H9 (cell line): ENCODE data around the gene PAGE3. TPM values are rescaled to one million over a fixed set of nuclear protein-coding genes. Genes with fewer than 3 reads are reported as not detected.

Experiments used
- DNase-seq: peaks from one replicate; pipeline ENCODE4 v3.0.0-alpha.2; 2017
- H2AFZ ChIP-seq: one replicate; pipeline ENCODE4 v1.6.1; 2013; ENCODE audit warnings: mild to moderate bottlenecking, low read length, control low read depth, moderate library complexity
- H2AK5ac ChIP-seq: 2 replicates; pipeline ENCODE4 v1.6.1; 2013; ENCODE audit warnings: low read length, control low read depth, mixed read lengths; ENCODE audit not compliant: insufficient read length
- H2BK120ac ChIP-seq: one replicate; pipeline ENCODE4 v1.6.1; 2013; ENCODE audit warnings: low read depth, mild to moderate bottlenecking, low read length, control low read depth, inconsistent platforms; ENCODE audit not compliant: poor library complexity, severe bottlenecking
- H2BK12ac ChIP-seq: 2 replicates; pipeline ENCODE4 v1.6.1; 2013; ENCODE audit warnings: low read length, control low read depth, mixed read lengths, low read depth; ENCODE audit not compliant: insufficient read length
- H2BK15ac ChIP-seq: 2 replicates; pipeline ENCODE4 v1.6.1; 2013; ENCODE audit warnings: low read depth, low read length, control low read depth
- H2BK20ac ChIP-seq: one replicate; pipeline ENCODE4 v1.6.1; 2013; ENCODE audit warnings: low read depth, mild to moderate bottlenecking, low read length, control low read depth, inconsistent platforms; ENCODE audit not compliant: poor library complexity, severe bottlenecking
- H2BK5ac ChIP-seq: 2 replicates; pipeline ENCODE4 v1.6.1; 2013; ENCODE audit warnings: low read length, control low read depth, mixed read lengths; ENCODE audit not compliant: insufficient read length
- H3K14ac ChIP-seq: 2 replicates; pipeline ENCODE4 v1.6.1; 2013; ENCODE audit warnings: low read length, control low read depth; ENCODE audit not compliant: insufficient read depth
- H3K18ac ChIP-seq: 2 replicates; pipeline ENCODE4 v1.6.1; 2013; ENCODE audit warnings: low read depth, mild to moderate bottlenecking, mixed read lengths, low read length, control low read depth; ENCODE audit not compliant: insufficient read length
- H3K23ac ChIP-seq: 2 replicates; pipeline ENCODE4 v1.6.1; 2013; ENCODE audit warnings: low read length, control low read depth, mixed read lengths, low read depth; ENCODE audit not compliant: insufficient read length
- H3K23me2 ChIP-seq: 2 replicates; pipeline ENCODE4 v1.6.1; 2013; ENCODE audit warnings: low read depth, mild to moderate bottlenecking, mixed read lengths, low read length, control low read depth; ENCODE audit not compliant: insufficient read length, poor library complexity, severe bottlenecking
- H3K27ac ChIP-seq: 2 replicates; pipeline ENCODE4 v1.5.1; 2013; ENCODE audit warnings: low read length, control low read depth, mixed read lengths, low read depth; ENCODE audit not compliant: insufficient read length
- H3K27me3 ChIP-seq: 2 replicates; pipeline ENCODE4 v1.6.1; 2013; ENCODE audit warnings: low read length, control low read depth, inconsistent platforms; ENCODE audit not compliant: insufficient read depth
- H3K4ac ChIP-seq: 2 replicates; pipeline ENCODE4 v1.6.1; 2013; ENCODE audit warnings: low read depth, mild to moderate bottlenecking, control low read depth, inconsistent platforms, low read length, moderate library complexity
- H3K4me1 ChIP-seq: 2 replicates; pipeline ENCODE4 v1.6.1; 2013; ENCODE audit warnings: low read length, control low read depth, inconsistent platforms; ENCODE audit not compliant: insufficient read depth
- H3K4me2 ChIP-seq: 2 replicates; pipeline ENCODE4 v1.6.1; 2013; ENCODE audit warnings: low read length, control low read depth, mixed read lengths; ENCODE audit not compliant: insufficient read length, insufficient read depth
- H3K56ac ChIP-seq: 2 replicates; pipeline ENCODE4 v1.6.1; 2013; ENCODE audit warnings: low read depth, mild to moderate bottlenecking, mixed read lengths, low read length, control low read depth; ENCODE audit not compliant: insufficient read length
- H3K79me1 ChIP-seq: 2 replicates; pipeline ENCODE4 v1.6.1; 2013; ENCODE audit warnings: low read depth, mild to moderate bottlenecking, moderate library complexity, low read length, control low read depth, inconsistent platforms; ENCODE audit not compliant: insufficient read depth, poor library complexity, severe bottlenecking
- H3K79me2 ChIP-seq: 2 replicates; pipeline ENCODE4 v1.6.1; 2013; ENCODE audit warnings: low read length, control low read depth, inconsistent platforms; ENCODE audit not compliant: insufficient read depth
- H3K9ac ChIP-seq: 2 replicates; pipeline ENCODE4 v1.6.1; 2013; ENCODE audit warnings: low read length, control low read depth, mixed read lengths; ENCODE audit not compliant: insufficient read length; ENCODE audit errors: extremely low read depth
- H3K9me3 ChIP-seq: one replicate; pipeline ENCODE4 v1.6.1; 2013; ENCODE audit warnings: low read depth, low read length, inconsistent platforms; ENCODE audit not compliant: control insufficient read depth
- H3T11ph ChIP-seq: one replicate; pipeline ENCODE4 v1.6.1; 2013; ENCODE audit warnings: mild to moderate bottlenecking, low read length, control low read depth, inconsistent platforms
- H4K20me1 ChIP-seq: one replicate; pipeline ENCODE4 v1.6.1; 2013; ENCODE audit not compliant: control insufficient read depth, insufficient read length, insufficient read depth
- H4K5ac ChIP-seq: 2 replicates; pipeline ENCODE4 v1.6.1; 2013; ENCODE audit warnings: low read depth, mild to moderate bottlenecking, mixed read lengths, low read length, control low read depth; ENCODE audit not compliant: insufficient read length
- H4K8ac ChIP-seq: replicated peaks from 2 replicates; pipeline ENCODE4 v1.6.1; 2013; ENCODE audit warnings: low read length, control low read depth, mixed read lengths, low read depth; ENCODE audit not compliant: insufficient read length
- H4K91ac ChIP-seq: 2 replicates; pipeline ENCODE4 v1.6.1; 2013; ENCODE audit warnings: low read depth, mild to moderate bottlenecking, moderate library complexity, mixed read lengths, low read length, control low read depth; ENCODE audit not compliant: insufficient read length
- H3K27ac Mint-ChIP-seq, 3 experiments: 2 replicates in 2 of 3; 3 replicates in 1 of 3; pipeline ENCODE4 v1.8.0; 2020 to 2021; ENCODE audit warnings: mixed read lengths in 3 of 3, mild to moderate bottlenecking in 1 of 3, moderate library complexity in 1 of 3
- H3K27me3 Mint-ChIP-seq: 2 replicates; pipeline ENCODE4 v1.8.0; 2021; ENCODE audit warnings: low read depth, mild to moderate bottlenecking, moderate library complexity, mixed read lengths
- H3K36me3 Mint-ChIP-seq, 3 experiments: 2 replicates in 2 of 3; 3 replicates in 1 of 3; pipeline ENCODE4 v1.8.0; 2020 to 2021; ENCODE audit warnings: low read depth in 3 of 3, mixed read lengths in 3 of 3; ENCODE audit not compliant: insufficient read depth in 1 of 3
- H3K4me1 Mint-ChIP-seq, 2 experiments: 2 replicates each; pipeline ENCODE4 v1.8.0; 2020; ENCODE audit warnings: mixed read lengths in 2 of 2
- H3K4me3 Mint-ChIP-seq, 2 experiments: 2 replicates in 1 of 2; 3 replicates in 1 of 2; pipeline ENCODE4 v1.8.0; 2020 to 2021; ENCODE audit warnings: mild to moderate bottlenecking in 2 of 2, mixed read lengths in 2 of 2, moderate library complexity in 1 of 2
- H3K9me3 Mint-ChIP-seq, 2 experiments: 2 replicates in 1 of 2; 3 replicates in 1 of 2; pipeline ENCODE4 v1.8.0; 2020; ENCODE audit warnings: mild to moderate bottlenecking in 2 of 2, mixed read lengths in 2 of 2, moderate library complexity in 1 of 2
- CTCF ChIP-seq: fragments of 200-600 bp; sonication (generic); conservative IDR thresholded peaks from 3 replicates; pipeline ENCODE4 v1.8.0; 2021; ENCODE audit warnings: antibody characterized with exemption, mild to moderate bottlenecking
- WGBS: extraction: QIAGEN DNeasy Blood & Tissue Kit; methylation state at CpG from one replicate; pipeline ENCODE4 v1.1.7; 2013; ENCODE audit warnings: missing lambda C conversion rate, low lambda C conversion rate, mixed read lengths; ENCODE audit not compliant: insufficient read length; ENCODE audit errors: extremely low coverage; 5-methylcytosine and 5-hydroxymethylcytosine counted together
- total RNA-seq: library from RNA; stranded (reverse); gene quantifications from 2 replicates; pipeline ENCODE4 v1.2.1, GENCODE V29; 2021

PAGE3 gene
- total RNA-seq, 1 experiment from 2014 or later, result not detected

GRCh38 chrX:55220119-55220794 is 44.5 kb downstream of the PAGE3 start, which contains the start of gene PAGE5:
Gene PAGE5 (plus strand): TSS chrX:55220346. CDS start chrX:55221383, 1,037 bp downstream.
- Mint-ChIP-seq H3K9me3 (peaks cover 83 to 88% of the 10 kb centered on the region in 2 experiments), H3K27ac (no peak within 1 kb of the TSS), H3K4me3 (no peak within 1 kb of the TSS), H3K36me3 (peaks cover 0 to 34% (median 0%) of the 10 kb centered on the region in 3 experiments; a peak in 4 of 7 replicates), H3K27me3 (no peaks in the 10 kb centered on the region; the same call in 1 of the 2 replicates), H3K4me1 (no peaks in the 10 kb centered on the region)
- no peaks in the 10 kb centered on the region for H3K4me1 ChIP-seq
- no peak within 1 kb of the TSS for H4K8ac ChIP-seq
- H3T11ph ChIP-seq, result no peak within 1 kb of the TSS
- no peaks in the 10 kb centered on the region for H3K79me2 ChIP-seq
- no peak within 1 kb of the TSS for H2BK15ac ChIP-seq
- H3K18ac ChIP-seq, result no peak within 1 kb of the TSS
- H3K9ac ChIP-seq, result no peak within 1 kb of the TSS
- no peak within 1 kb of the TSS for H2BK120ac ChIP-seq
- no peak within 1 kb of the TSS for H2BK12ac ChIP-seq
- peaks cover 29% of the 10 kb centered on the region for H3K9me3 ChIP-seq
- no peak within 1 kb of the TSS for H3K56ac ChIP-seq
- H3K23ac ChIP-seq, result no peak within 1 kb of the TSS
- WGBS, result no CpG with 5 or more reads among the region's 30 CpGs
- no peaks in the 10 kb centered on the region for H3K27me3 ChIP-seq
- no peak within 1 kb of the TSS for H3K4me2 ChIP-seq
- no peak within 1 kb of the TSS for H3K27ac ChIP-seq
- no peak within 1 kb of the TSS for H3K4ac ChIP-seq
- no peak within 1 kb of the TSS for H2BK20ac ChIP-seq
- H2AFZ ChIP-seq, result no peak within 1 kb of the TSS
- no peak within 1 kb of the TSS for H2BK5ac ChIP-seq
- H3K23me2 ChIP-seq, result no peaks in the 10 kb centered on the region
- no peak within 1 kb of the TSS for H4K5ac ChIP-seq
- H3K14ac ChIP-seq, result no peak within 1 kb of the TSS
- TF ChIP-seq CTCF, result no peak
- no peaks in the 10 kb centered on the region for H4K20me1 ChIP-seq
- DNase-seq, result no peak
- H4K91ac ChIP-seq, result no peak within 1 kb of the TSS
- H3K79me1 ChIP-seq, result no peaks in the 10 kb centered on the region
- H2AK5ac ChIP-seq, result no peak within 1 kb of the TSS
